Raji (cell line): ENCODE data around the gene DDX51.

Source experiments
- POLR2A ChIP-seq: IDR thresholded peaks from 2 replicates; pipeline ENCODE4 v1.6.1; 2011; ENCODE audit warnings: low read depth, low read length, control low read depth; ENCODE audit not compliant: insufficient read depth

Gene DDX51

DNA sequence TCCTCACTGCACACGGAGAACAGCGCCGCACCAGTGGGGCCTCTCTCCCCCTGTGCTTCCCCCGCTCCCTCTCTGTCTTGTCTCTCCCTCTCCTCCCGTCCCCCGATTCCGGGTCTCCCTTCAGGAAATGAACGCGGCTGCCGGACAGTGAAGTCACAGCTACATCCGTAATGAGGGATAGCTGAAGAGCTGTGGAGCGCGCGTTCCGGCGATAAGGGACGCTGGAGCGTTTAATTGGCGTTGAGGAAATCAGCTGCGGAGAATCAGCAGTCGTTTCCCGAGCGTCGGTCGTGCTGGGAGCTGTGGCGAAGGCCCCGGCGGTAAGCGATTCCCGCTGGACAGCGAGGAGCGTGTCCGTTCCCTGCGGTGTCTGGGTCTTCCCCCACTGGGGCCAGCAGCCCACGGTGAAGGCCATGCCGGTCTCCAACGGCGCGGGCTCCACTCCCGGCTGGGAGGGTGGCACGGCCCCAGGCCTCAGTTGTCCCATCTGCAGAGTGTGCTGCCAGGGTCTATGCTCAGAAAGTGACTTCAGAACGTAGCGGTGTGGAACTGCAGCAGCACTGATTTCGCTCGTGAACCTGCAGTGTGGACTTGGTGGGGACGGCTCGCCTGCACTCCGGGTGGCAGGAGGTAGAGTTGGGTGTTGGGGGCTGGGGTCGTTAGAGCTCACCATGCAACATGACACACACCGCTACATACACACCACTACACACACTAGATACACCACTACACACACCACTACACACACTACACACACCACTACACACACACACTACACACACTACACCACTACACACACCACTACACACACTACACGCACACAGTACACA lies 11.0 kb upstream of the DDX51 start:
- TF ChIP-seq POLR2A: no peak

DNA sequence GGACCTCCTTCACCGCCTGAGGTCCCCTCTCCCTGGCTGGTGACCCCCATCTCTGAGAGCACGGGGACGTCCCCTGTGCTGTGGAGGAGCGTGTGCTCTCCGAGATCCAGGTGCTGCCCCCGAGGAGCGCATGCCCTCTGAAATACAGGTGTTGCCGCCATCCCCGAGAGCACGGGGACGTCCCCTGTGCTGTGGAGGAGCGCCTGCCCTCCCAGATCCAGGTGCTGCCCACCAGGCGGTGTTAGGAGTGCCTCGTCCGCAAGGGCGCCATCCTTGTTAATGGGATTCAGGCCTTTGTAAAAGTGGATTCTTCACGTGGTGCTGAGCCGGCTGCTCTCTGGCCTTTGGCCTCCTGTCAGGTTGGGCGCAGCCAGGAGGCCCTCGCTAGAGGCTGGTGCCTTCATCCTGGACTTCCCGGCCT lies 10.2 kb upstream of the DDX51 start:
- no peak for TF ChIP-seq POLR2A

DNA sequence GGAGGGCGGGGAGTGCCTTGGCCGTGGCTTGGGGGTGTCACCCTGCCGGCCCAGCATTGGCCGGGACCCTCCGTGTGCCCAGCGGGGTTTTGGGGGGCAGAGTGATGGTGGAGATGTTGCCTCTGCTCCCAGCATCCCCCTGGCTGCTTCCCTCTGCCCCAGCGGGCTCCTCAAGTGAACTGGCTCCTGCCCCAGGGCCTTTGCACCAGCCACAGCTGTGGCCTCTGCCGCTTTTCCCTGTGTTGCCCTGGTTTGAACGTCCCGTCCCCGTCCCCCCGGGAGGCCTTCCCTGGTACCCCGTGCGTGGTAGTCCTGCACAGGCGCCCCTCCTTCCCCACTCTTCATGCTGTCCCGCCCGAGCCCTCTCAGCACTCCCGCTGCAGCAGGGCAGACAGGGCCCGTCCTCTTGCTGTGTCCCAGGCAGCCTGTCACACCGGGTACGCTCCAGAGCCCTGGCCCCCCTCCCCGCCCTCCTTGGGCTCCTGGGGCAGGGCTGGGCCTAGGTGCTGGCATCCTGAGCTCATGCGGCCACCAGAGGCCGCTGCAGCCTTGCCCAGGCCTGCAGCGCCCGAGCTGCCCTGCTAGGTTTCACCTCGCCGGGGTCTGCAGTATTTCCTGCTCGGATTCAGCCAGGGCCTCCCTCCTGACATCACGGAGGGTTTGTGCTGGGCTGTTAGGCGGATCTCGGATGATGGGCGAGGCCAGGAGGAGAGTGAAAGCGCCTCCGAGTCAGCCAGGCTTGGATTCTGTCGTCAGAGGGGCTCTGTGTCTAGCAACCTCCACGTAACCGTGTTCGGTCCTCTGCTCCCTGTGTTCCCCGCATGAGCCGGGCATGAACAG lies 9.6 kb upstream of the DDX51 start:
- no peak for TF ChIP-seq POLR2A

DNA sequence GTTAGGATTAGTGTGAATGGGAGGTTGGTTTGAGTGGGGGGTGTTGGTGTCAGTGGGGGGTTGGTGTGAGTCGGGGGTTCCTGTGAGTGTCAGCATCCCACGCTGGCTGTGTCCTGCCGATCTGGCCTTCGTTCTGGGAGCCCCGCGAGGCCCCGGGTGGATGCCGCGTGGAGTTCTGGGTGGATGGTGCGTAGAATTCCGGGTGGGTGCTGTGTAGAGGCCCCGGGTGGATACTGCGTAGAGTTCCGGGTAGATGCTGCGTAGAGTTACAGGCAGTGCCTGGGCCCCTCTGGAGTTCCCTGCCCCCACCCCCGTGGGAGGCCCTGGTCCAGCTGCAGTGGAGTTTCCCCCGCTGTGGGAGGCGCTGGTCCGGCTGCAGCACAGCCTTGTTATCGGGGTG lies 8.8 kb upstream of the DDX51 start:
- no peak for TF ChIP-seq POLR2A

DNA sequence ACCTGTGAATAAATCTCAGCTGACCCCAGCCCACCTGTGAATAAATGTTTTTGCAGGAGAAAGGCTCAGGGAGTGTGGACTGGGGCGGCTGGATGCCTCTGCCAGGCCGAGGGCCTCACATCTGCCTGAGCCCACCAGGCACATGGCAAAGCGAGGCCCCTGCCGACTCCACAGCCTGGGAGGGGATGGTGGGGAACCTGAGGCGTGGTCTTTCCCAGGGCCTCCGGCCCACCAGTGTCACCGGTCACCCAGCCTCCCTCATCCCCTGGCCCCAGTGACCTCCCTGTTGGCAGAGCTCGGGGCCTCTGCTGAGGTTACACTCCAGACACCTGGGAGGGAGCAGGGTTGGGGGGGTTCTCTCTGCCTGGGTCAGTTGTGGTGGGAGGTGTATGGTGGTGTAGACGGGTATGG lies 8.3 kb upstream of the DDX51 start:
- no peak for TF ChIP-seq POLR2A

DNA sequence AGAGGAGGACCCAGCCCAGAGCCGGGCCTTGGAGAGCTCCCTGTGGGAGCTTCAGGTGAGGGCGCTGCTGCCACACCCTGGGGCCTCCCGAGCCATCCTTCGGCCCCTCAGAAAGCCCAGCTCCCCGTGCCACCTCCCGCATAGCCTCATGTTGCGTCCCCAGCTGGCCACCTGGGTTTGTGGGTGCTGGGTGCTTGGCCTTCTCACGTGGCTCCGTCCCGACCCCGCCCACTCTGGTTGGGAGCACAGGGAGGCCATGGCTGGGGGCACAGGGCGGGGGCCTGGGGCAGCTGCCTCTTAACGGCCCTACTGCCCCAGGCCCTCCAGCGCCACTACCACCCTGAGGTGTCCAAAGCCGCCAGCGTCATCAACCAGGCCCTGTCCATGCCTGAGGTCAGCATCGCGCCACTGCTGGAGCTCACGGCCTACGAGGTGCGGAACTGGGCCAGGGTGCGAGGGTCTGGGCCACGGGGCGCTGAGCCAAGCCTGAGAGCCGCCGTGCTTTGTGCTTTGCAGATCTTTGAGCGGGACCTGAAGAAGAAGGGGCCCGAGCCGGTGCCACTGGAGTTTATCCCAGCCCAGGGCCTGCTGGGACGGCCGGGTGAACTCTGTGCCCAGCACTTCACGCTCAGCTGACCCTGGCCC lies 7.8 kb upstream of the DDX51 start:
- no peak for TF ChIP-seq POLR2A

DNA sequence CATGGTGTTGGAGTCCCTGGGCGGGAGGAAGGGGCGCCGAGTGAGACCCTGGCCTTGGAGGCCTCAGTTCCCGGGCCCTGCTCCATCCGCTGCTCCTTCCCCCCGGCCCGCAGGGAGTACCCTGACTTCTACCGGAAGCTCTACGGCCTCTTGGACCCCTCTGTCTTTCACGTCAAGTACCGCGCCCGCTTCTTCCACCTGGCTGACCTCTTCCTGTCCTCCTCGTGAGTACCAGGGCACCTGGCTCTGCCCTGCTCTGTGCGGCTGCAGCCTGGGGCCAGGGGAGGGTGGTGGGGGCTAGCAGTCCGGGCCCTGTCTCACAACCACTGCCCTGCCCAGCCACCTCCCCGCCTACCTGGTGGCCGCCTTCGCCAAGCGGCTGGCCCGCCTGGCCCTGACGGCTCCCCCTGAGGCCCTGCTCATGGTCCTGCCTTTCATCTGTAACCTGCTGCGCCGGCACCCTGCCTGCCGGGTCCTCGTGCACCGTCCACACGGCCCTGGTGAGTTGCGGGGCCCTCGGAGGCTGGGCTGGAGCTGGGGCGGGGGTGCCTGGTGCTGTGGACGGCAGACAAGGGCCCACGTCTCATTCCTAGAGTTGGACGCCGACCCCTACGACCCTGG lies 7.1 kb upstream of the DDX51 start:
- TF ChIP-seq POLR2A: no peak

DNA sequence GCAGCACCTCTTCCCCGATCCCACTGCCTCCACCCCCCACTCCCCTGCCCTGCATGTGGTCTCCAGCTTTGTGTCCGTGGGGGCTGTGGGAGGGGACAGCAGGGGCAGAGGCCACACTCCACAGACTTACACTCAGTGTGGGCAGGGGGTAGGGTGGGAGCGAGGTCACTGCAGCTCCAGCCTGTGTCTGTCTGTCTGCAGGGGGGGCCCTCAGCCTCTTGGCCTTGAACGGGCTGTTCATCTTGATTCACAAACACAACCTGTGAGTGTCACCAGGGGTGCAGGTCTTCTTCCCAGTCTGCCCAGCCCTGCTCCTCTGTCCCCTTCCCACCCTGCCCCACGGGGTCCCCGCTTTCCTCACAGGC lies 6.6 kb upstream of the DDX51 start:
- no peak for TF ChIP-seq POLR2A

DNA sequence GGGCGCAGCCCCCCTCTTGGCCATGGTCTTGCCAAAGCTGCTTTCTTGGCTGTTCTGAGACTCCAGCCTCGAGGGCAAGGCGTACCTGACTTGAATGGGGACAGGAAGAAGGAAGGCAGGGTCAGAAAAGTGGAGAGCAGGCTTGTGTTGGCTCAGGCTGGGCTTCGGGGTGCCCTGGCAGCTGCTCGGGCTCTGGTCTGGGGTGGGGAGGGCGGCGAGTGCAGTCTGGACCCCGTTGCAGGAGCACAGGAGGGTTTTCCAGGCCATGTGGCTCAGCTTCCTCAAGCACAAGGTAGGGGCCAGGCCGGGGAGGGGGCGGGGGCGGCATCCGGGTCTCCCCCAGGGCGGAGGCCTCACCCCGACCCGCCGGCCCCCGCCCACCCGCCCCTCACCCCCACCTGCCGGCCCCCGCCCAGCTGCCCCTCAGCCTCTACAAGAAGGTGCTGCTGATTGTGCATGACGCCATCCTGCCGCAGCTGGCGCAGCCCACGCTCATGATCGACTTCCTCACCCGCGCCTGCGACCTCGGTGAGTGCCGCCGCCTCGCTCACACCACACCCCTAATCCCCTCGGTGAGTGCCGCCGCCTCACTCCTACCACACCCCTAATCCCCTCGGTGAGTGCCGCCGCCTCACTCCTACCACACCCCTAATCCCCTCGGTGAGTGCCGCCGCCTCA lies 4.4 kb upstream of the DDX51 start:
- no peak for TF ChIP-seq POLR2A

DNA sequence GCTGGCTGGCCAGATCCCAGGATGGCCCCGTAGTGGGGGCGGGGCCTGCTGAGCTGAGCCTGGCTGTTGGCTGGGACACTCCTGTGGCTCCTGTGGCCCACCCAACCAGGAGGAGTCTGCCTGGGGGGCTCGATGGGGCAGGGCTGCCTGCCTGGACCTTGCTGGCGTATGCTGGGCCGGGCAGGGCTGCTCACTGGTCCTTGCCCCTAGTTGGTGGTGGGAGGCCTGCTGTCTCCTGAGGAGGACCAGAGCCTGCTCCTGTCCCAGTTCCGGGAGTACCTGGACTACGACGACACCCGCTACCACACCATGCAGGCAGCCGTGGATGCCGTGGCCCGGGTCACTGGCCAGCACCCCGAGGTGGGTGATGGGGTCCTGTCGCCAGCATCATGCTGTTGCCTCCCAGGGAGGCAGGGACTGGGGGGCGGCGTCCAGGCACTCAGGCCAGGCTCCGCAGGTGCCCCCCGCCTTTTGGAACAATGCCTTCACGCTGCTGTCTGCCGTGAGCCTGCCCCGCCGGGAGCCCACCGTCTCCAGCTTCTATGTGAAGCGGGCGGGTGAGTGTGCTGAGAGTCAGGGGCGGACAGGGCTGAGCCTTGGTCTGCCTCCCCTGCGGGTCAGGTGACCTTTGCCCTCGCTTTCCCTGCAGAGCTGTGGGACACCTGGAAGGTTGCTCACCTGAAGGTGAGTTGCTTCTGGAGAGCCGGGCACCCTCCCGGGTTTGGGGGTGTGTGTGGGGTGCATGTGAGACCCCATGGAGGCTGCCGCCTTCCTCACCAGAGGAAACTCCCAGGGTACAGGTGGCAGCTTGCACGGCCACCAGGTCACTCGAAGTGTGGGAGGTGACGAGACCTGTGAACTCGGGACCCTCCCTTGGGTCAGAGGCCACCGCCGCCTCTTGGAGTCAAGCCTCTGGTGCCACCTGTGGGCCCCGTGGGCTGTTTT lies 3.6 kb upstream of the DDX51 start:
- TF ChIP-seq POLR2A: no peak

DNA sequence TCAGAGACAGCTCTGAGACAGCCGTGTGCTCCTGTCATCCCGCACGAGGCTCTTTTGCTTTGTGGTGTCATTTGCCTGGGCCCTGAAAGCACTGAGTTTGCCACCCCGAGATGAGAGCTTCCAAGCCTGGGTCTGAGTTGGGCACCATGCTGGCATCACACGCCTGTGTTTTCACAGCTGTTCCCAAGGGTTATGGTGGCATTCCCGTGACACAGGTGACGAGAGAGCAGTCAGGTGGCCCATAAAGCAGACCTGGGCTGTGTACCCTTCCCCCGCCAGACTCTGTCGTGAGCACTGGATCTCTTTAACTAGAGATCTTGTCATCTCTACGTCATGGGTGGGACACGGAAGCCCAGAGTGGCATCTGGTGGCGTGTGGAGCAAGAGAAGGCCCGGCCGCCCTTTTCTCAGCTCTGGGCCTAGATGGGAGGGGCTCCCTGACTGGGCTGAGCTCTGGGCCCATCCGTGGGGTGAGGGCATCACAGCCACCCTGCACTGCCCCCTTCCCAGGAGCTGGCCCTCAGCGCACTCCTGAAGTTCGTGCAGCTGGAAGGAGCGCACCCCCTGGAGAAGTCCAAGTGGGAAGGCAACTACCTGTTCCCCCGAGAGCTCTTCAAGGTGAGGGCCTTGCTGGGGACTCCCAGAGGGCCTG lies 2.8 kb upstream of the DDX51 start:
- TF ChIP-seq POLR2A: no peak

DNA sequence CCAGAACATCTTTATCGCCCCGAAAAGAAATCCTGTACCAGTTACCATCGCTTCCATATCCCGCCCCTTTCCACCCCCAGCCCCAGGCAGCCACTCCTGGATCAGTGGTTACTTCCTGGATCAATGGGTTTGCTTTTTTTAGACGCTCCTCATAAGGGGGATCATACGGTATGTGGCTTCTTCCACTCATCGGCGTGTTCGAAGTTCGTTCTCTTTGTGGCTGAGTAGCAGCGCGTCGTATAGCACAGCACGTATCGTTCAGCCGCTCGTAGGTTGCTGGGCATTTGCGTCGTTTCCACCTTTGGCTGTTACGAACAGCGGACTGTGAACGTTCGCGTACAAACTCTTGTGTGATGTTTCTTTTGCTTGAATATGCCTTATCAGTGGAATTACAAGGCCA lies 2.0 kb upstream of the DDX51 start:
- TF ChIP-seq POLR2A: no peak

DNA sequence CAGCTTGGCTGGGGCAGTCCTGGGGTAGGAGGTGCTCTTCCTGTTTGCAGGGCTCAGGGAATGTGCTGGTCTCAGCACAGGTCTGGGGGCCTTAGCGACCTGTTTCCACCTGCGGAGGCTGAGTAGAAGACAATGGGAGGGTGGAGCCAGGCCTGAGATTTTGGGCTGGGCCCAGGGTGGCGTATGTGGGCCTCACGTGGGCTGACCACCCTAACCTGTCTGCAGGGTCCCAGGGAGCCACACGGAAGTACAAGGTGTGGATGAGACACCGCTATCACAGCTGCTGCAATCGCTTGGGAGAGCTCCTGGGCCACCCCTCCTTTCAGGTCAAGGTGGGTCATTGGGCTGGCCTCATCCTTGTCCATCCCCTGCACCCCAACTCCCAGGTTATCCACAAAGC lies 1.2 kb upstream of the DDX51 start:
- no peak for TF ChIP-seq POLR2A
